ENCODE data around the gene LARP4. TPM values are rescaled to one million over a fixed set of nuclear protein-coding genes. Genes with fewer than 3 reads are reported as not detected.
"Not testable (repeated sequence)": the region's sequence is repeated elsewhere in the genome, so short reads cannot be mapped to it uniquely, and the experiment has no call there.

LARP4 gene
- total RNA-seq, 3 donors from 2014 or later (not counting 1 experiment from before 2014, with no cell fraction given): 25.1 to 41.1 (median 35.3) TPM

- no peak overlapping the region for H3K27ac Mint-ChIP-seq
- H3K9me3 Mint-ChIP-seq: no peaks in the 10 kb centered on the region
- H3K4me1 Mint-ChIP-seq: no peaks in the 10 kb centered on the region
- 94% methylated on average over 8 of the region's 8 CpGs for WGBS (ENCODE audit: insufficient coverage)
- no peaks in the 10 kb centered on the region for H3K9me3 ChIP-seq (ENCODE audit: control insufficient read depth, insufficient read depth, low read length)
- intact Hi-C loops (cut with micrococcal nuclease): no loop called here
- H3K4me1 ChIP-seq (ENCODE audit: control insufficient read depth, insufficient read depth, low read length): no peaks in the 10 kb centered on the region
- no peaks in the 10 kb centered on the region for H3K36me3 ChIP-seq (ENCODE audit: control insufficient read depth, insufficient read depth, low read length)
- no peaks in the 10 kb centered on the region for H3K27me3 ChIP-seq (ENCODE audit: control insufficient read depth, insufficient read depth, low read length)
- ATAC-seq (no peak), DNase-seq (no peak)
- no peak overlapping the region for H3K4me3 ChIP-seq (ENCODE audit: low read length)
- H3K36me3 Mint-ChIP-seq: no peaks in the 10 kb centered on the region
- TF ChIP-seq CTCF (IDR thresholded peaks at IDR 0.05): no peak
- no peak overlapping the region for H3K27ac ChIP-seq (ENCODE audit: low read length)
- H3K4me3 Mint-ChIP-seq: no peak overlapping the region
- H3K27me3 Mint-ChIP-seq (ENCODE audit: low read depth in 2 of 2): no peaks in the 10 kb centered on the region
These were observed 19.8 kb upstream of the LARP4 start for GRCh38 chr12:50380761-50381325.

- 66% methylated on average over 5 of the region's 5 CpGs for WGBS (ENCODE audit: insufficient coverage)
- H3K36me3 ChIP-seq (ENCODE audit: control insufficient read depth, insufficient read depth, low read length): no peaks in the 10 kb centered on the region
- intact Hi-C loops (cut with micrococcal nuclease): no loop called here
- H3K9me3 ChIP-seq (ENCODE audit: control insufficient read depth, insufficient read depth, low read length): no peaks in the 10 kb centered on the region
- H3K27ac Mint-ChIP-seq: no peak overlapping the region
- H3K27me3 Mint-ChIP-seq (ENCODE audit: low read depth in 2 of 2): peaks cover 0 to 4% of the 10 kb centered on the region in 2 donors
- no peaks in the 10 kb centered on the region for H3K36me3 Mint-ChIP-seq
- DNase-seq: no peak
- no peak overlapping the region for H3K4me3 Mint-ChIP-seq
- ATAC-seq: no peak
- H3K4me3 ChIP-seq (ENCODE audit: low read length): no peak overlapping the region
- no peaks in the 10 kb centered on the region for H3K4me1 ChIP-seq (ENCODE audit: control insufficient read depth, insufficient read depth, low read length)
- H3K27me3 ChIP-seq (ENCODE audit: control insufficient read depth, insufficient read depth, low read length): no peaks in the 10 kb centered on the region
- no peak overlapping the region for H3K27ac ChIP-seq (ENCODE audit: low read length)
- H3K9me3 Mint-ChIP-seq: no peaks in the 10 kb centered on the region
- no peaks in the 10 kb centered on the region for H3K4me1 Mint-ChIP-seq
- TF ChIP-seq CTCF (IDR thresholded peaks at IDR 0.05): no peak
These were observed 13.2 kb upstream of the LARP4 start for GRCh38 chr12:50387487-50387886.

- intact Hi-C loops (cut with micrococcal nuclease): no loop called here
- no peak overlapping the region for H3K4me3 Mint-ChIP-seq
- H3K9me3 Mint-ChIP-seq: no peaks in the 10 kb centered on the region
These were observed 12.7 kb upstream of the LARP4 start for GRCh38 chr12:50387972-50388478.

GRCh38 chr12:50388793-50389192, 11.9 kb upstream of the LARP4 start:
- H3K27ac Mint-ChIP-seq; DNase-seq; H3K27me3 ChIP-seq (ENCODE audit: control insufficient read depth, insufficient read depth, low read length); H3K36me3 Mint-ChIP-seq; intact Hi-C loops (cut with micrococcal nuclease); H3K4me3 ChIP-seq (ENCODE audit: low read length); H3K27ac ChIP-seq (ENCODE audit: low read length); H3K4me3 Mint-ChIP-seq; ATAC-seq; H3K27me3 Mint-ChIP-seq (ENCODE audit: low read depth in 2 of 2); H3K9me3 ChIP-seq (ENCODE audit: control insufficient read depth, insufficient read depth, low read length); H3K4me1 ChIP-seq (ENCODE audit: control insufficient read depth, insufficient read depth, low read length); H3K4me1 Mint-ChIP-seq; H3K9me3 Mint-ChIP-seq; H3K36me3 ChIP-seq (ENCODE audit: control insufficient read depth, insufficient read depth, low read length): not testable (repeated sequence)
- 95% methylated on average over 10 of the region's 10 CpGs for WGBS (ENCODE audit: insufficient coverage)

More at GRCh38 chr12:50387972-50388478, 12.7 kb upstream of the LARP4 start:
- H3K4me1 ChIP-seq (ENCODE audit: control insufficient read depth, insufficient read depth, low read length): no peaks in the 10 kb centered on the region
- no peaks in the 10 kb centered on the region for H3K36me3 ChIP-seq (ENCODE audit: control insufficient read depth, insufficient read depth, low read length)
- ATAC-seq: no peak
- Mint-ChIP-seq H3K27ac (no peak overlapping the region), H3K4me1 (no peaks in the 10 kb centered on the region), H3K27me3 (ENCODE audit: low read depth in 2 of 2) (peaks cover 0 to 4% of the 10 kb centered on the region in 2 donors), H3K36me3 (no peaks in the 10 kb centered on the region)
- H3K9me3 ChIP-seq (ENCODE audit: control insufficient read depth, insufficient read depth, low read length): no peaks in the 10 kb centered on the region
- DNase-seq: no peak
- H3K4me3 ChIP-seq (ENCODE audit: low read length): no peak overlapping the region
- no peaks in the 10 kb centered on the region for H3K27me3 ChIP-seq (ENCODE audit: control insufficient read depth, insufficient read depth, low read length)
- 76% methylated on average over 5 of the region's 7 CpGs for WGBS (ENCODE audit: insufficient coverage)
- TF ChIP-seq CTCF (IDR thresholded peaks at IDR 0.05): no peak
- no peak overlapping the region for H3K27ac ChIP-seq (ENCODE audit: low read length)

Measured in natural killer cell (primary cell).